ENCODE results near the gene SF3A1. TPM values are rescaled to one million over a fixed set of nuclear protein-coding genes. Genes with fewer than 3 reads are reported as not detected.

Gene SF3A1
- total RNA-seq, 1 donor from 2014 or later = 92.9 TPM

DNA sequence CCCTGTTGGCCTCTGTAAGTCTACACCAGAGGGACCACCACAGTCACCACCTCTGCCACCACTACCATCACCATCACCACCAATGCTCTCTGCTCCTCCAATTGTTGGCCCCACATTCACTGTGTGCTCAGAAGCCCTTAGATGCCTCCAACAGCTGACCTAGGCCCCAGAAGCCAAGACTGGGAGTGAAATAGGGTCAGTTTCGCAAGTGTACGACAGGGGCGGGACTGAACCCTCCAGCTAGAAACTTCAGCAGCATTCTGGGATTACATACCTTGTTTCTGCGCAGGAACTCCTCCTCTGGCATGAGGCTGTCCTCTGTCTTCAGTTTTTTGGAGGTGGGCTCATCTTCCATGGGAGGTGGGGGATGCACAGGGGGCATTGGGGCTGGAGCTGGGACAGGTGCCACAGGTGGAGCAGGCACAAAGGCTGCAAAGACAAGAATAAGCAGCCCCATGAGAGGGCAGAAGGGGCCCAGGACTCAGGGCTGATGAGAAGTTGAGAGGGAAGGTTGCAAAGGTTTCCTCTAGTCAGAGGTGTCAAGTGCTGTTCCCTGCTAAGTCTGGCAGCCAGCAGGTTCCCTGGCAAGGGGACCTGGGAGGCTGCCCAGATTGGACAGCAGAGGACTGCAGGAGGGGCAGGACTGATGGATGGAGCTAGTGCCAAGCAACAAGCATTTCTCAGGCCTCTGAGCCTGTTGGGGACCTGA, 19.8 kb downstream of the SF3A1 start:
- H3K27ac ChIP-seq = no peak overlapping the region
- peaks cover 0 to 14% of the 10 kb centered on the region in 2 donors for H3K4me1 ChIP-seq
- DNase-seq (ENCODE audit: low spot score in 2 of 2) = no peak
- H3K9me3 ChIP-seq = no peaks in the 10 kb centered on the region
- TF ChIP-seq, protein P1, sequence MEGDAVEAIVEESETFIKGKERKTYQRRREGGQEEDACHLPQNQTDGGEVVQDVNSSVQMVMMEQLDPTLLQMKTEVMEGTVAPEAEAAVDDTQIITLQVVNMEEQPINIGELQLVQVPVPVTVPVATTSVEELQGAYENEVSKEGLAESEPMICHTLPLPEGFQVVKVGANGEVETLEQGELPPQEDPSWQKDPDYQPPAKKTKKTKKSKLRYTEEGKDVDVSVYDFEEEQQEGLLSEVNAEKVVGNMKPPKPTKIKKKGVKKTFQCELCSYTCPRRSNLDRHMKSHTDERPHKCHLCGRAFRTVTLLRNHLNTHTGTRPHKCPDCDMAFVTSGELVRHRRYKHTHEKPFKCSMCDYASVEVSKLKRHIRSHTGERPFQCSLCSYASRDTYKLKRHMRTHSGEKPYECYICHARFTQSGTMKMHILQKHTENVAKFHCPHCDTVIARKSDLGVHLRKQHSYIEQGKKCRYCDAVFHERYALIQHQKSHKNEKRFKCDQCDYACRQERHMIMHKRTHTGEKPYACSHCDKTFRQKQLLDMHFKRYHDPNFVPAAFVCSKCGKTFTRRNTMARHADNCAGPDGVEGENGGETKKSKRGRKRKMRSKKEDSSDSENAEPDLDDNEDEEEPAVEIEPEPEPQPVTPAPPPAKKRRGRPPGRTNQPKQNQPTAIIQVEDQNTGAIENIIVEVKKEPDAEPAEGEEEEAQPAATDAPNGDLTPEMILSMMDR (IDR thresholded peaks at IDR 0.05) = no peak
- no peak overlapping the region for H3K4me3 ChIP-seq
- peaks cover 88 to 98% of the 10 kb centered on the region in 2 donors for H3K36me3 ChIP-seq
- no peaks in the 10 kb centered on the region for H3K27me3 ChIP-seq
- intact Hi-C loops (cut with DNase I) = no loop called here

DNA sequence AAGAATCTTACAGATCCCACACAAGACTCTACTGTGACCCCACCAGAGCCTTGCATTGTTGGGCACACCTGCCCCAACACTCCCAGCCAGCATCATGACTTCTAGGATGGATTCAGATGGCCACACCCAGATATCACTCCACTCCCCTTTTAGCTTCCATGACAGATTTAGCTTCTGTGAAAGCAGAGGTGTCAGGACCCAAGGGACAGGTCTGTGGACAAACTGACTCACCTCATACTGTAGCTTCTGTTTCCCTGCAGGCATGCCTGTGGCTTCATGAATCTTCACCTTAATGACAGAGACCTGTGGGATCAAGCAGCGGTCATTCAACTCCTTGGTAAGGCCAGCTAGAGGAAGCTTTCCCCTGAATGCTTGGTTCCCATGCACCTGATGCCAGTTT, 21.5 kb downstream of the SF3A1 start:
- H3K27me3 ChIP-seq = no peaks in the 10 kb centered on the region
- intact Hi-C loops (cut with DNase I) = no loop called here
- no peak overlapping the region for H3K27ac ChIP-seq
- peaks cover 0 to 1% of the 10 kb centered on the region in 2 donors for H3K4me1 ChIP-seq
- H3K36me3 ChIP-seq = peaks cover 74 to 93% of the 10 kb centered on the region in 2 donors
- TF ChIP-seq, protein P1 (IDR thresholded peaks at IDR 0.05) = no peak
- no peak for DNase-seq (ENCODE audit: low spot score in 2 of 2)
- no peaks in the 10 kb centered on the region for H3K9me3 ChIP-seq
- H3K4me3 ChIP-seq = no peak overlapping the region

DNA sequence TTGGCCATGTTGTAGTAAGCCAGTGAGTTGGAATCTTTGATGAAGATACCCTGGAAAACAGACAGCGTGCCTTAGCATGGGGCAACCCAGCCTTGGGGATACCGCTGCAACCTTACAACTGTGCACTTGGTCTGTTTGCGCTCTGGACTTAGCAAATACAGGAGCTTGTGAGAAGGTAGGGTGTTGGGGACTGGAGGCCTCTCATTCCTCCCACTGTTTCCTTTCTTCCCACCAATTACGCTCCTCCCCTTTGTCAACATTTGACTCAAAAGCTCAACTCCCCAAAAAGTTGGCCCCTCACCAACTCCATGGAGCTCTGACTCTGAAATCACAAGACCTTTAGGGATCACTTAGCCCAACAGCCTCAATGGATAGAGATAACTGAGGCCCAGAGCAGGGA, 22.0 kb downstream of the SF3A1 start:
- Histone ChIP-seq H3K27ac (no peak overlapping the region), H3K9me3 (no peaks in the 10 kb centered on the region), H3K27me3 (no peaks in the 10 kb centered on the region), H3K4me1 (no peaks in the 10 kb centered on the region), H3K36me3 (peaks cover 68 to 87% of the 10 kb centered on the region in 2 donors), H3K4me3 (no peak overlapping the region)
- TF ChIP-seq, protein P1 (IDR thresholded peaks at IDR 0.05) = no peak
- no peak for DNase-seq (ENCODE audit: low spot score in 2 of 2)
- intact Hi-C loops (cut with DNase I) = no loop called here

DNA sequence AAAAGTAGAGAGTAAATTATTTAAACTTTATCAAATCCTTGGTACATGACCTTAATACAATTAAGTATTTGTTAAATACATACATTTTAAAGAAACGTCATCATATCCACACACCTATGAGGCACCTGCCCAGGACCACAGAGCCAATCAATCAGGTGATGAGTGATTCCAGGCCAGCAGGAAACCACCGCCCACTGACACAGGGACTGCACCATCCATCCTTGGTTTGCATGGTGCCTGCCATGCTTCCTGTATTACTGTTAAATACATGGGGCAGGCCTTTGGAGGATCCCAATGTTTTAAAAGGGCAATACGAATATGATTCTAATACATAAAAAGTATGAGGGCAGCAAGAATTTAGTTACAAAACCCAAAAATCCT, 23.0 kb downstream of the SF3A1 start:
- TF ChIP-seq, protein P1 (IDR thresholded peaks at IDR 0.05) = no peak
- Histone ChIP-seq H3K4me1 (no peaks in the 10 kb centered on the region), H3K9me3 (no peaks in the 10 kb centered on the region), H3K27me3 (no peaks in the 10 kb centered on the region), H3K4me3 (no peak overlapping the region), H3K27ac (no peak overlapping the region), H3K36me3 (peaks cover 59 to 77% of the 10 kb centered on the region in 2 donors)
- intact Hi-C loops (cut with DNase I) = no loop called here
- no peak for DNase-seq (ENCODE audit: low spot score in 2 of 2)

DNA sequence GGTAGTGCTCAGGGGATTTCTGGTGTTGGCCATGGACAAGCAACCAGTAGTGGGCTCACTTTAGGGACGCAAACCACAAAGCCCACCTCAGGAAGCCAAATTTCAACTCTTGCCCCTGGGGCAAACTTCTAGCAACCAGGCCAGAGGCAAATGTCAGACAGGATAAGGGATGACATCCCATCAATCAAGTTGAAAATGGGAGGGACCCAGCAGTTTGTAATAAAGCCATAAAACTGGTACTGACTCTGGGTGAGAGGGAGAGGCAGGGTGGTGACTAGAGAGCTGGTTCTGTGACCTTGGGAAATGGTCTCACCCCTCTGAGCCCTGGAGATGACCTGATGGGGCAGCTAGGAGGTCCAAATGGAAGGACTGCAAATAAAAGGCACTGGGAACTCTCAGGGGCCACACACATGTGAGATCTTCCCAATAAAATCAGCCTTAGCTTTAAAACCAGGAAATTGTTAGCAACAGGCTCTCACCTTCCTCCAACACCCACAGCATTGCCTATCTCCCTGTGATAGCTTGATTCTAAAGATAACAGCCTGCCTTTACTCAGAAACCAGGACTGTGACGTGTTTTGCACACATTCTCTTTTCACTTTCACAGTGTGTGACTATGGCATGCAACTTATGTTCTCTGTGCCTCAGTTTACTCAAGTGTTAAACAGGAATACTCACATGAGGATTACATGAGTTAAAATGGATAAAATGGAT, 23.5 kb downstream of the SF3A1 start:
- no peak overlapping the region for H3K27ac ChIP-seq
- TF ChIP-seq, protein P1 (IDR thresholded peaks at IDR 0.05) = no peak
- intact Hi-C loops (cut with DNase I) = no loop called here

More for the DNA sequence above, 23.5 kb downstream of the SF3A1 start:
- H3K4me3 ChIP-seq = no peak overlapping the region
- no peak for DNase-seq (ENCODE audit: low spot score in 2 of 2)
- H3K27me3 ChIP-seq = no peaks in the 10 kb centered on the region
- H3K9me3 ChIP-seq = no peaks in the 10 kb centered on the region
- peaks cover 53 to 72% of the 10 kb centered on the region in 2 donors for H3K36me3 ChIP-seq
- H3K4me1 ChIP-seq = no peaks in the 10 kb centered on the region

Data from ascending aorta (tissue), 2 donors.